HL-60 (cell line): ENCODE data around the gene KLHL33.

Experiments
- DNase-seq, 2 experiments: peaks; one replicate each; pipeline ENCODE4 v3.0.0-alpha.2; 2010 to 2020; ENCODE audit warnings: low read depth in 1 of 2, low spot score in 1 of 2
- H3K27ac ChIP-seq: fragments of 250-450 bp; sonication (Bioruptor Pico); replicated peaks from 2 replicates; pipeline ENCODE4 v1.5.1; 2020; ENCODE audit warnings: mild to moderate bottlenecking, moderate library complexity
- H3K27me3 ChIP-seq: fragments of 250-450 bp; sonication (Bioruptor Pico); 2 replicates; pipeline ENCODE4 v1.5.1; 2021; ENCODE audit warnings: mild to moderate bottlenecking, moderate library complexity; ENCODE audit not compliant: insufficient read depth, poor library complexity, severe bottlenecking
- H3K4me3 ChIP-seq: replicated peaks from 2 replicates; pipeline ENCODE4 v1.5.1; 2011; ENCODE audit warnings: mild to moderate bottlenecking, control low read depth, low read length; ENCODE audit not compliant: insufficient read depth
- CTCF ChIP-seq: IDR thresholded peaks from one replicate; pipeline ENCODE4 v1.5.1; 2011; ENCODE audit warnings: low read length, control low read depth, inconsistent platforms; ENCODE audit not compliant: insufficient read depth
- GABPA ChIP-seq: IDR thresholded peaks from 2 replicates; pipeline ENCODE4 v1.6.1; 2012; ENCODE audit warnings: low read depth
- POLR2AphosphoS5 ChIP-seq: IDR thresholded peaks from 2 replicates; pipeline ENCODE4 v1.6.1; 2012; ENCODE audit warnings: low read depth
- REST ChIP-seq: IDR thresholded peaks from 2 replicates; pipeline ENCODE4 v1.6.1; 2012; ENCODE audit warnings: low read depth; ENCODE audit not compliant: insufficient replicate concordance
- SPI1 ChIP-seq: IDR thresholded peaks from 2 replicates; pipeline ENCODE4 v1.6.1; 2012; ENCODE audit warnings: low read depth, mild to moderate bottlenecking, borderline replicate concordance

Gene KLHL33

GRCh38 chr14:20383032-20383431, 52.9 kb downstream of the KLHL33 start:
- no peaks in the 10 kb centered on the region for H3K27me3 ChIP-seq
- DNase-seq: no peak
- TF ChIP-seq GABPA (no peak), REST (no peak), CTCF (no peak), POLR2AphosphoS5 (no peak), SPI1 (no peak)
- no peak overlapping the region for H3K27ac ChIP-seq
- no peak overlapping the region for H3K4me3 ChIP-seq

GRCh38 chr14:20382526-20382925, 53.4 kb downstream of the KLHL33 start:
- no peak overlapping the region for H3K27ac ChIP-seq
- TF ChIP-seq CTCF (no peak), SPI1 (no peak), REST (no peak), POLR2AphosphoS5 (no peak), GABPA (no peak)
- no peaks in the 10 kb centered on the region for H3K27me3 ChIP-seq
- no peak for DNase-seq
- H3K4me3 ChIP-seq: no peak overlapping the region

GRCh38 chr14:20381341-20381740, 54.6 kb downstream of the KLHL33 start:
- Histone ChIP-seq H3K27ac (no peak overlapping the region), H3K4me3 (no peak overlapping the region), H3K27me3 (no peaks in the 10 kb centered on the region)
- TF ChIP-seq SPI1 (no peak), POLR2AphosphoS5 (no peak), GABPA (no peak), REST (no peak), CTCF (no peak)
- no peak for DNase-seq
